ENCODE results near the gene CENPA.
A peak's percentile ranks its signal among the peaks of the same experiment; 100 is the strongest.

DNA sequence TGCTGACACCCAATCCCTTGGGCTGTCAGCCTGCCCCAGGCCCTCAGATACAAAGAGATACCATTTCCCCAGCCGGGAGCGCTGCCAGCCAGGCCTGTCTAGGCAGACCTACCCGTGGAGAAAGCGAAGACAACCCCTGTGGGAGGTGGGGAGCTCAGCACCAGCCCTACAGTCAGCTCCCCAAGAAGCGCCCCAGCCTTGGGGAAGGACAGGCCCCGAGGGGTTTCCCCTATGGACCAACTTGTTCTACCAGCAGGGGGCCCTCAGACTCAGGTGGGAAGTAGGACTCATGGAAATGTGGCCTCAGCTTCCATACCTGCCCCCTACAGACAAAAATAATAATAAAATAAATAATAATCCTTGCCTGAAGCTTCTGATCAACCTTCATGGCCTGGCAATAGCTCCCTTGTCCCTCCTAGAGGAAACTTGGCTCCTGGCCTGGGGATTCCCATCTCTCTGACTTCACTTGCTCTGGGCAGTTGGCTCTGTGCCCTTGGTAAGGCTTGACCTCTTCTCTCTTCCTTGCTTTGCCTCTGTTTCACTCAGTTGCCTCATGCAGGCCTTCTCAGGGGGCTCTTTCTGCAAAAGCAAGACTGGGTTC, 14.8 kb upstream of the CENPA start:
- TF ChIP-seq, protein P1, sequence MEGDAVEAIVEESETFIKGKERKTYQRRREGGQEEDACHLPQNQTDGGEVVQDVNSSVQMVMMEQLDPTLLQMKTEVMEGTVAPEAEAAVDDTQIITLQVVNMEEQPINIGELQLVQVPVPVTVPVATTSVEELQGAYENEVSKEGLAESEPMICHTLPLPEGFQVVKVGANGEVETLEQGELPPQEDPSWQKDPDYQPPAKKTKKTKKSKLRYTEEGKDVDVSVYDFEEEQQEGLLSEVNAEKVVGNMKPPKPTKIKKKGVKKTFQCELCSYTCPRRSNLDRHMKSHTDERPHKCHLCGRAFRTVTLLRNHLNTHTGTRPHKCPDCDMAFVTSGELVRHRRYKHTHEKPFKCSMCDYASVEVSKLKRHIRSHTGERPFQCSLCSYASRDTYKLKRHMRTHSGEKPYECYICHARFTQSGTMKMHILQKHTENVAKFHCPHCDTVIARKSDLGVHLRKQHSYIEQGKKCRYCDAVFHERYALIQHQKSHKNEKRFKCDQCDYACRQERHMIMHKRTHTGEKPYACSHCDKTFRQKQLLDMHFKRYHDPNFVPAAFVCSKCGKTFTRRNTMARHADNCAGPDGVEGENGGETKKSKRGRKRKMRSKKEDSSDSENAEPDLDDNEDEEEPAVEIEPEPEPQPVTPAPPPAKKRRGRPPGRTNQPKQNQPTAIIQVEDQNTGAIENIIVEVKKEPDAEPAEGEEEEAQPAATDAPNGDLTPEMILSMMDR (IDR thresholded peaks at IDR 0.05) = no peak
- TF ChIP-seq, protein P2, sequence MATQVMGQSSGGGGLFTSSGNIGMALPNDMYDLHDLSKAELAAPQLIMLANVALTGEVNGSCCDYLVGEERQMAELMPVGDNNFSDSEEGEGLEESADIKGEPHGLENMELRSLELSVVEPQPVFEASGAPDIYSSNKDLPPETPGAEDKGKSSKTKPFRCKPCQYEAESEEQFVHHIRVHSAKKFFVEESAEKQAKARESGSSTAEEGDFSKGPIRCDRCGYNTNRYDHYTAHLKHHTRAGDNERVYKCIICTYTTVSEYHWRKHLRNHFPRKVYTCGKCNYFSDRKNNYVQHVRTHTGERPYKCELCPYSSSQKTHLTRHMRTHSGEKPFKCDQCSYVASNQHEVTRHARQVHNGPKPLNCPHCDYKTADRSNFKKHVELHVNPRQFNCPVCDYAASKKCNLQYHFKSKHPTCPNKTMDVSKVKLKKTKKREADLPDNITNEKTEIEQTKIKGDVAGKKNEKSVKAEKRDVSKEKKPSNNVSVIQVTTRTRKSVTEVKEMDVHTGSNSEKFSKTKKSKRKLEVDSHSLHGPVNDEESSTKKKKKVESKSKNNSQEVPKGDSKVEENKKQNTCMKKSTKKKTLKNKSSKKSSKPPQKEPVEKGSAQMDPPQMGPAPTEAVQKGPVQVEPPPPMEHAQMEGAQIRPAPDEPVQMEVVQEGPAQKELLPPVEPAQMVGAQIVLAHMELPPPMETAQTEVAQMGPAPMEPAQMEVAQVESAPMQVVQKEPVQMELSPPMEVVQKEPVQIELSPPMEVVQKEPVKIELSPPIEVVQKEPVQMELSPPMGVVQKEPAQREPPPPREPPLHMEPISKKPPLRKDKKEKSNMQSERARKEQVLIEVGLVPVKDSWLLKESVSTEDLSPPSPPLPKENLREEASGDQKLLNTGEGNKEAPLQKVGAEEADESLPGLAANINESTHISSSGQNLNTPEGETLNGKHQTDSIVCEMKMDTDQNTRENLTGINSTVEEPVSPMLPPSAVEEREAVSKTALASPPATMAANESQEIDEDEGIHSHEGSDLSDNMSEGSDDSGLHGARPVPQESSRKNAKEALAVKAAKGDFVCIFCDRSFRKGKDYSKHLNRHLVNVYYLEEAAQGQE (IDR thresholded peaks at IDR 0.05; ENCODE audit: insufficient read depth in 1 of 2, low read depth in 2 of 2, low read length in 1 of 2) = no peak
- TF ChIP-seq SIN3A (IDR thresholded peaks at IDR 0.05; ENCODE audit: borderline replicate concordance, insufficient read depth, low read depth, low read length) (no peak), TCF7L2 (IDR thresholded peaks at IDR 0.05; ENCODE audit: low read depth, low read length) (no peak), POLR2AphosphoS5 (IDR thresholded peaks at IDR 0.05; ENCODE audit: low read depth, low read length) (peak; percentile 41; the same call in 1 of the 2 replicates)
